Left lung (tissue), 10 donors: Measurements from ENCODE around the gene GRM6. TPM values are rescaled to one million over a fixed set of nuclear protein-coding genes. Genes with fewer than 3 reads are reported as not detected.

Experiments
- ATAC-seq: fragments of 200-7000 bp; cut with Tn5 transposase; one replicate; pipeline ENCODE4 v1.9.1; 2020; ENCODE audit warnings: moderate library complexity
- DNase-seq, 4 donors: peaks; one replicate each; pipeline ENCODE4 v3.0.0-alpha.2; 2013 to 2020
- H3K27ac ChIP-seq, 2 donors: fragments of 200-600 bp; sonication (generic) in 1 of 2; one replicate each; pipeline versions ENCODE4 v1.5.0 to v1.8.0; 2020 to 2021
- H3K27me3 ChIP-seq, 2 donors: fragments of 200-600 bp; sonication (generic) in 1 of 2; one replicate each; pipeline versions ENCODE4 v1.5.0 to v1.8.0; 2020 to 2021
- H3K36me3 ChIP-seq, 2 donors: fragments of 200-600 bp; sonication (generic) in 1 of 2; one replicate each; pipeline versions ENCODE4 v1.5.0 to v1.8.0; 2020 to 2021
- H3K4me1 ChIP-seq, 2 donors: fragments of 200-600 bp; one replicate each; pipeline ENCODE4 v1.8.0; 2021
- H3K4me3 ChIP-seq, 2 donors: fragments of 200-600 bp; sonication (generic) in 1 of 2; one replicate each; pipeline versions ENCODE4 v1.5.0 to v1.8.0; 2020 to 2021; ENCODE audit warnings: mild to moderate bottlenecking in 1 of 2
- H3K9me3 ChIP-seq, 2 donors: fragments of 200-600 bp; sonication (generic) in 1 of 2; one replicate each; pipeline versions ENCODE4 v1.5.0 to v1.8.0; 2020 to 2021
- intact Hi-C, 2 donors: fragments of 100-400 bp; cut with DNase I; formaldehyde crosslinking; loops; one replicate each; pipeline versions ENCODE4 v1.11.2 to v1.14.2; 2022
- polyA plus RNA-seq, 6 donors: library from polyadenylated mRNA; unstranded; fragments of 120-200 nt; gene quantifications; one replicate each; pipeline ENCODE4 v1.2.1, GENCODE V29; 2013; ENCODE audit not compliant: insufficient read length in 6 of 6
- total RNA-seq, 2 donors: library from RNA; stranded (reverse); fragmentation: NEBNext Ultra II Directional; extraction: Animal tissue kit (Norgen Biotek cat#: 25700); gene quantifications; one replicate each; pipeline ENCODE4 v1.2.1, GENCODE V29; 2021
- TF ChIP-seq, protein P1 (sequence below), 2 donors: fragments of 200-600 bp; sonication (generic) in 1 of 2; IDR thresholded peaks; one replicate each; pipeline versions ENCODE4 v1.5.0 to v1.8.0; 2021; ENCODE audit warnings: antibody characterized with exemption in 2 of 2
- donor health status: DM: no; HTN: yes; CAD: no.
- donor health status: DM: no; HTN: no; CAD: no.

GRM6 gene
- total and polyA plus RNA-seq, 8 donors, result 1.4 to 2.5 (median 1.7) TPM; not detected in 2

DNA sequence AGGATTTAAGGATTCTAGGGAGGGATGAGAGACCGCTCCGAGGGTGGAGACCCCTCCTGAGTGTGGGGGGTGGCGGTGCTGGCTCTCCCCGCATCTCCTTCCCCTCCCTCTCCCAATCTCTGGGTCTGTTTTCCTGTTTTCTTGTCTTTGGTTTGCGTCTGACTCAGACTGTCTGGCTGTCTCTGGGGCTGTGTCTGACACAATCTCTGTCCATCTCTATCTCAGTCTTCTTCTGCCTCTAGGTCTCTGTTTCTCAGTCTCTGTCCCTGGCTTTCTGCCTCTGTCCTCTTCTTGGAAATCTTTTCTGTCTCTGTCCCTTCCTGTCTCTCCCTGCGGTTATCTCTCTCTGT, 196 bp upstream of the GRM6 start:
- Histone ChIP-seq H3K4me1 (no peaks in the 10 kb centered on the region), H3K27ac (no peak overlapping the region), H3K27me3 (peaks cover 14 to 63% of the 10 kb centered on the region in 2 donors), H3K36me3 (no peaks in the 10 kb centered on the region), H3K9me3 (peaks cover 0 to 23% of the 10 kb centered on the region in 2 donors), H3K4me3 (no peak overlapping the region)
- TF ChIP-seq, protein P1, sequence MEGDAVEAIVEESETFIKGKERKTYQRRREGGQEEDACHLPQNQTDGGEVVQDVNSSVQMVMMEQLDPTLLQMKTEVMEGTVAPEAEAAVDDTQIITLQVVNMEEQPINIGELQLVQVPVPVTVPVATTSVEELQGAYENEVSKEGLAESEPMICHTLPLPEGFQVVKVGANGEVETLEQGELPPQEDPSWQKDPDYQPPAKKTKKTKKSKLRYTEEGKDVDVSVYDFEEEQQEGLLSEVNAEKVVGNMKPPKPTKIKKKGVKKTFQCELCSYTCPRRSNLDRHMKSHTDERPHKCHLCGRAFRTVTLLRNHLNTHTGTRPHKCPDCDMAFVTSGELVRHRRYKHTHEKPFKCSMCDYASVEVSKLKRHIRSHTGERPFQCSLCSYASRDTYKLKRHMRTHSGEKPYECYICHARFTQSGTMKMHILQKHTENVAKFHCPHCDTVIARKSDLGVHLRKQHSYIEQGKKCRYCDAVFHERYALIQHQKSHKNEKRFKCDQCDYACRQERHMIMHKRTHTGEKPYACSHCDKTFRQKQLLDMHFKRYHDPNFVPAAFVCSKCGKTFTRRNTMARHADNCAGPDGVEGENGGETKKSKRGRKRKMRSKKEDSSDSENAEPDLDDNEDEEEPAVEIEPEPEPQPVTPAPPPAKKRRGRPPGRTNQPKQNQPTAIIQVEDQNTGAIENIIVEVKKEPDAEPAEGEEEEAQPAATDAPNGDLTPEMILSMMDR (IDR thresholded peaks at IDR 0.05), result no peak
- intact Hi-C loops, result no loop called here
- ATAC-seq, result no peak
- no peak for DNase-seq

DNA sequence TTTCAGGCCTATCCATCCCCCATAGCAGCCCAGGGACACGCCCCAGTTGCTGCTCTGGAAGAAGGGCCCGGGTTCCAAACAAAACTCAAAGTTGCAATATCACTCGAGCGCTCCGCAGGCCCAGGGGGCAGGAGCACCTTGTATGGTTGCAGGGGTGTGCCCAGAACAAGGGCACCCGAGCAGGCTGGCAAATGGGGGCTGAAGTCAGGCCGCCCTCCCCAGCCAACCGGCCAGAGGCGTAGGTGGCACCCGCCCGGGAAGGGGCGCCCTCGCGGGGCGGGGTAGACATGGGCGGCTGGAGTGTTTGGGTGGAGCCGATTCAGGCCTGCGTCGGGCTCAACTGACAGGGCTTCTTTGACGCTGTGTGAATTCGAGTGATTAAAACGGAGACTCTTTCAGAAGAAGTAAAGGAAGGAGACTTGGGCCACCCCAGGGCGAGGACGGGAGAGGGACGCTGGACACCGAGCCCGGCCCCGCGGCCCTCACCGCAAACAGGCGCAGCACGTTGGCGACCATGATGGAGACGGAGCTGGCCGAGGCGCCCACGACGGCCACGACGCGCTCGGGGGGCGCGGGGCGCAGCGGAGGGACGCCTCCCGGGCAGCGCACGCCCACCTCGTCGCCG, 1.1 kb downstream of the GRM6 start:
- Histone ChIP-seq H3K27ac (no peak overlapping the region), H3K4me3 (no peak overlapping the region), H3K4me1 (no peaks in the 10 kb centered on the region), H3K27me3 (peaks cover 14 to 63% of the 10 kb centered on the region in 2 donors), H3K9me3 (peaks cover 4 to 29% of the 10 kb centered on the region in 2 donors), H3K36me3 (no peaks in the 10 kb centered on the region)
- TF ChIP-seq, protein P1 (IDR thresholded peaks at IDR 0.05), result no peak
- DNase-seq (peak in 1 of 4 donors; percentile 65), ATAC-seq (no peak)
- intact Hi-C loops, result no loop called here

DNA sequence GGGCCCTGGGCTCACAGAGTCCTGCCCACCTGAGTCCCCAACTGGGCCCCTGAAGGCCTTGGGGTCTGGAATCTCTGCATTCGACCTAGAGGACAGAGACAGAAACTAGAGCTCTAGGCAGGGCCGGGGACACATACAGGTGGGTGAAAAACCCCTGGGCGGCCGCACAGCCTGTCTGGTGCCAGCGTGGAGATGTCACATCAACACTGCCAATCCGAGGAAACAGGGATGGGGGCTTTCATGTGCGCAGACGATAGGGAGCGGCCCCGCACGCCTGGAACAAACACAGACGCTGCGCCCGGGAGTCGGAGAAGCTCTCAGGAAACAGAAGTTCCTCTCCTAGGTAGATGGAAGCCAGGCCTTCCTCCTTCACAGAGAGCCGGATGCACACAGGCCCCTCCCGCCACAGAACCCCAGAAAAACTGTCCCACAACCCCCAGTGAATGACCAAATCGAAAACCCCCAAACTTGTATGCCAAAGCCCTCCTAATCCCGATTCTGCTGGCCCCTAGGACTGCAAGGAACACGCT, 1.8 kb downstream of the GRM6 start:
- no peaks in the 10 kb centered on the region for H3K36me3 ChIP-seq
- intact Hi-C loops, result no loop called here
- DNase-seq (no peak), ATAC-seq (no peak)
- H3K27me3 ChIP-seq, result peaks cover 14 to 63% of the 10 kb centered on the region in 2 donors
- no peak overlapping the region for H3K4me3 ChIP-seq
- TF ChIP-seq, protein P1 (IDR thresholded peaks at IDR 0.05), result no peak
- H3K4me1 ChIP-seq, result no peaks in the 10 kb centered on the region
- H3K9me3 ChIP-seq, result peaks cover 4 to 31% of the 10 kb centered on the region in 2 donors
- no peak overlapping the region for H3K27ac ChIP-seq

DNA sequence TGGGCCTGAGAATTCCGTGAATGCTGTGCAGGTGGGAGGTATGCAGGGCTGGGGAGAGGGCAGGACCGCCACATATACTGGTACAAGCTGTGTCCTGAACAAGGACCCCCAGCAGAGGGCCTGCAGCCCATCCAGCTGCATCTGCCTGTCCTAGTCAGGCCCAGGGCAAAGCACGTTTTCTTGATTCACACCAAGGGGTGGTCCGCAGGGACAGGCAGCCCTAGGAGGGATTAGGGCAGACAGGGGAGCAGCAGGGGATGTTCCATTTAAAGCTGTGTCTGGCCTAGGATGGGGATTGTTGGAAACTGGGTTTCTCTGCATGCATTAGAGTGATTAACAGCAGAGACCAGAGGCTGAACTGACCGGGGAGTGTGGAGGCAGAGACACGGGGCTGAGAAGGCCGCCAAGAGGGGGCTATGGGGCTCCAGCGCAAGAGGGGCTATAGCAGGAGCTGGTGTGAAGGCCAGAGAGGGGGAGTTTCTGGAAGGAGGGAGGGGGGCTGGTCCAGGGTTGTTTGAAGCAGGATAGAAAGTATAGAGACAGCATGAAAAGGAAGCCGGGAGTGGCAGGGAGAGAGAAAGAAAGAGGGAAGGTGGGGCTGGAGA, 2.7 kb downstream of the GRM6 start:
- Histone ChIP-seq H3K4me3 (no peak overlapping the region), H3K27ac (no peak overlapping the region), H3K36me3 (no peaks in the 10 kb centered on the region), H3K9me3 (peaks cover 4 to 38% of the 10 kb centered on the region in 2 donors), H3K27me3 (peaks cover 14 to 60% of the 10 kb centered on the region in 2 donors), H3K4me1 (no peaks in the 10 kb centered on the region)
- peak in 1 of 4 donors; percentile 39 for DNase-seq
- TF ChIP-seq, protein P1 (IDR thresholded peaks at IDR 0.05), result no peak
- ATAC-seq, result no peak
- intact Hi-C loops, result no loop called here
